HK-2 (cell line): ENCODE measurements around the gene UTP4.
"Not testable (repeated sequence)": the region's sequence is repeated elsewhere in the genome, so short reads cannot be mapped to it uniquely, and the experiment has no call there.

Experiments used
- DNase-seq: peaks from one replicate; pipeline ENCODE4 v3.0.0-alpha.2; 2018; ENCODE audit not compliant: unreplicated experiment

The UTP4 gene

GRCh38 chr16:69131167-69131838 lies 1.1 kb upstream of the UTP4 start:
- DNase-seq, result no peak

GRCh38 chr16:69131839-69132423 lies 518 bp upstream of the UTP4 start:
- DNase-seq, result peak; percentile 89

- no peak for DNase-seq
Measured at GRCh38 chr16:69133373-69133954, 1.0 kb downstream of the UTP4 start.

GRCh38 chr16:69138608-69139007 lies 6.2 kb downstream of the UTP4 start:
- DNase-seq, result no peak

- not testable (repeated sequence) for DNase-seq
Measured at GRCh38 chr16:69139464-69139863, 7.0 kb downstream of the UTP4 start.

- no peak for DNase-seq
Measured at GRCh38 chr16:69141014-69141413, 8.6 kb downstream of the UTP4 start.

GRCh38 chr16:69141936-69142335 lies 9.5 kb downstream of the UTP4 start:
- no peak for DNase-seq

- DNase-seq, result no peak
Measured at GRCh38 chr16:69143116-69143515, 10.7 kb downstream of the UTP4 start.

GRCh38 chr16:69145658-69146057 lies 13.2 kb downstream of the UTP4 start:
- no peak for DNase-seq

- not testable (repeated sequence) for DNase-seq
Measured at GRCh38 chr16:69149621-69150020, 17.2 kb downstream of the UTP4 start.

GRCh38 chr16:69150146-69150865 lies 17.9 kb downstream of the UTP4 start:
- DNase-seq, result peak; percentile 25

GRCh38 chr16:69157196-69157595 lies 24.7 kb downstream of the UTP4 start:
- no peak for DNase-seq

- DNase-seq, result no peak
Measured at GRCh38 chr16:69160192-69160591, 27.7 kb downstream of the UTP4 start.

- no peak for DNase-seq
Measured at GRCh38 chr16:69165584-69165983, 33.1 kb downstream of the UTP4 start.

GRCh38 chr16:69166221-69166833 lies 33.9 kb downstream of the UTP4 start:
- DNase-seq, result no peak

GRCh38 chr16:69166946-69167930 lies 34.8 kb downstream of the UTP4 start:
- no peak for DNase-seq

- DNase-seq, result no peak
Measured at GRCh38 chr16:69169051-69169450, 36.6 kb downstream of the UTP4 start.

GRCh38 chr16:69169607-69170352 lies 37.3 kb downstream of the UTP4 start:
- DNase-seq, result no peak

GRCh38 chr16:69171325-69172084 lies 39.1 kb downstream of the UTP4 start:
- no peak for DNase-seq
